Measurements from ENCODE around the gene NADK2. TPM values are rescaled to one million over a fixed set of nuclear protein-coding genes. Genes with fewer than 3 reads are reported as not detected.

NADK2 gene
- total and polyA plus RNA-seq, 10 of the 15 experiments (the other 5 are each of a cell fraction or from before 2014, with no cell fraction given), result 2.4 to 9.0 (median 6.3) TPM

- no peak for TF ChIP-seq E4F1 (IDR thresholded peaks at IDR 0.05; ENCODE audit: borderline replicate concordance, partially characterized antibody)
- peak; percentile 52; the same call in 1 of the 2 replicates for TF ChIP-seq RELB (IDR thresholded peaks at IDR 0.05; ENCODE audit: low read depth)
- no peak for TF ChIP-seq ZBTB11 (CRISPR knock-in tag; IDR thresholded peaks at IDR 0.05)
- TF ChIP-seq ESRRA (IDR thresholded peaks at IDR 0.05; ENCODE audit: low read length), result no peak
- TF ChIP-seq MYB (IDR thresholded peaks at IDR 0.05; ENCODE audit: borderline replicate concordance, low read depth, low read length), result no peak
- TF ChIP-seq BCL3 (IDR thresholded peaks at IDR 0.05; ENCODE audit: borderline replicate concordance, insufficient read depth, low read depth, low read length, poor library complexity, severe bottlenecking), result no peak
- TF ChIP-seq ZBTB33 (IDR thresholded peaks at IDR 0.05), result no peak
- TF ChIP-seq IRF3 (IDR thresholded peaks at IDR 0.05), result no peak
- no peak for TF ChIP-seq FOXM1 (IDR thresholded peaks at IDR 0.05; ENCODE audit: low read depth, low read length)
- TF ChIP-seq HDGF (IDR thresholded peaks at IDR 0.05), result peak; percentile 78; the same call in 1 of the 2 replicates
- no peak for TF ChIP-seq SREBF1 (IDR thresholded peaks at IDR 0.05; ENCODE audit: low read length)
- no peak for TF ChIP-seq HCFC1 (IDR thresholded peaks at IDR 0.05; ENCODE audit: low read length)
- TF ChIP-seq IRF4 (IDR thresholded peaks at IDR 0.05; ENCODE audit: low read depth, low read length), result no peak
- no peak for TF ChIP-seq CHD1 (IDR thresholded peaks at IDR 0.05; ENCODE audit: low read depth, low read length)
- TF ChIP-seq SMAD5 (IDR thresholded peaks at IDR 0.05; ENCODE audit: low read depth), result no peak
Observed at GRCh38 chr5:36241631-36242533, at the start of gene NADK2 (continued).
